ENCODE results near the gene USHBP1. TPM values are rescaled to one million over a fixed set of nuclear protein-coding genes. Genes with fewer than 3 reads are reported as not detected.

USHBP1 gene
- not detected for total RNA-seq

- Mint-ChIP-seq H3K27ac (no peak within 1 kb of the TSS), H3K9me3 (ENCODE audit: low read depth) (no peaks in the 10 kb centered on the region), H3K36me3 (no peaks in the 10 kb centered on the region), H3K27me3 (no peaks in the 10 kb centered on the region), H3K4me1 (peaks cover 31% of the 10 kb centered on the region), H3K4me3 (no peak within 1 kb of the TSS)
- CTCF ChIA-PET = interaction anchor here (1.1 to 12.2 kb wide), 7 partner anchors 10 to 496 kb away, joined by 3 to 132 read pairs (median 4); partner anchors contain the start of gene ANKLE1
- ATAC-seq = no peak
- DNase-seq = no peak
These were observed at the start of gene USHBP1 for GRCh38 chr19:17264641-17264979. USHBP1 (minus strand) TSS chr19:17264745; CDS start chr19:17264299, 446 bp downstream.

GRCh38 chr19:17314007-17314593 lies 49.6 kb upstream of the USHBP1 start:
- CTCF ChIA-PET = no interaction called here
- ATAC-seq (no peak), DNase-seq (no peak)
- Mint-ChIP-seq H3K36me3 (peaks cover 16% of the 10 kb centered on the region), H3K4me3 (no peak overlapping the region), H3K27me3 (no peaks in the 10 kb centered on the region), H3K27ac (no peak overlapping the region), H3K4me1 (peaks cover 23% of the 10 kb centered on the region), H3K9me3 (ENCODE audit: low read depth) (no peaks in the 10 kb centered on the region)

GRCh38 chr19:17312189-17313113 lies 47.9 kb upstream of the USHBP1 start:
- DNase-seq (no peak), ATAC-seq (no peak)
- CTCF ChIA-PET = interaction anchor here (1.7 kb wide), 1 partner anchor 22 kb away, joined by 5 read pairs; the partner anchor contains the start of gene ANO8
- H3K9me3 Mint-ChIP-seq (ENCODE audit: low read depth) = no peaks in the 10 kb centered on the region
- H3K4me1 Mint-ChIP-seq = peaks cover 32% of the 10 kb centered on the region
- no peak overlapping the region for H3K27ac Mint-ChIP-seq
- H3K27me3 Mint-ChIP-seq = no peaks in the 10 kb centered on the region
- H3K36me3 Mint-ChIP-seq = peaks cover 16% of the 10 kb centered on the region
- H3K4me3 Mint-ChIP-seq = no peak overlapping the region

GRCh38 chr19:17311455-17312188 lies 47.1 kb upstream of the USHBP1 start:
- no peak overlapping the region for H3K4me3 Mint-ChIP-seq
- no peaks in the 10 kb centered on the region for H3K9me3 Mint-ChIP-seq (ENCODE audit: low read depth)
- no peaks in the 10 kb centered on the region for H3K27me3 Mint-ChIP-seq
- DNase-seq = no peak
- H3K27ac Mint-ChIP-seq = peak overlapping the region; percentile 39
- peaks cover 16% of the 10 kb centered on the region for H3K36me3 Mint-ChIP-seq
- no peak for ATAC-seq
- H3K4me1 Mint-ChIP-seq = peaks cover 40% of the 10 kb centered on the region
- CTCF ChIA-PET = no interaction called here

- Mint-ChIP-seq H3K4me3 (peak overlapping the region; percentile 90), H3K27ac (peak overlapping the region; percentile 95), H3K27me3 (no peaks in the 10 kb centered on the region), H3K9me3 (ENCODE audit: low read depth) (no peaks in the 10 kb centered on the region), H3K4me1 (peaks cover 41% of the 10 kb centered on the region), H3K36me3 (peaks cover 9% of the 10 kb centered on the region)
- ATAC-seq (no peak), DNase-seq (peak; percentile 55)
- CTCF ChIA-PET = interaction anchor here (0.7 to 6.2 kb wide), 7 partner anchors 17 to 257 kb away, joined by 3 to 44 read pairs (median 7); partner anchors contain the start of genes ANO8, BABAM1 and GTPBP3
These were observed 45.5 kb upstream of the USHBP1 start for GRCh38 chr19:17309965-17310461.

GRCh38 chr19:17309198-17309964 lies 44.8 kb upstream of the USHBP1 start, which contains the start of gene DDA1:
DDA1 (plus strand) TSS chr19:17309563; CDS start chr19:17309655, 92 bp downstream.
- H3K4me1 Mint-ChIP-seq = peaks cover 48% of the 10 kb centered on the region
- H3K27ac Mint-ChIP-seq = peak within 1 kb of the TSS; percentile 95

GRCh38 chr19:17307876-17308377 lies 43.4 kb upstream of the USHBP1 start:
- DNase-seq = no peak
- CTCF ChIA-PET = interaction anchor here (0.7 to 6.2 kb wide), 7 partner anchors 13 to 188 kb away, joined by 3 to 44 read pairs (median 3); partner anchors contain the start of gene ANO8
- peaks cover 56% of the 10 kb centered on the region for H3K4me1 Mint-ChIP-seq
- H3K9me3 Mint-ChIP-seq (ENCODE audit: low read depth) = no peaks in the 10 kb centered on the region
- peak overlapping the region; percentile 3 for H3K27ac Mint-ChIP-seq
- no peaks in the 10 kb centered on the region for H3K27me3 Mint-ChIP-seq
- peaks cover 3% of the 10 kb centered on the region for H3K36me3 Mint-ChIP-seq
- H3K4me3 Mint-ChIP-seq = peak overlapping the region; percentile 4
- no peak for ATAC-seq

More at GRCh38 chr19:17309198-17309964, 44.8 kb upstream of the USHBP1 start, which contains the start of gene DDA1:
- Mint-ChIP-seq H3K27me3 (no peaks in the 10 kb centered on the region), H3K9me3 (ENCODE audit: low read depth) (no peaks in the 10 kb centered on the region), H3K4me3 (peak within 1 kb of the TSS; percentile 90), H3K36me3 (peaks cover 9% of the 10 kb centered on the region)
- DNase-seq = peak; percentile 100
- peak; percentile 81 for ATAC-seq
- CTCF ChIA-PET = interaction anchor here (0.6 to 6.2 kb wide), 14 partner anchors 17 to 257 kb away, joined by 3 to 44 read pairs (median 5); partner anchors contain the start of genes ANO8, BABAM1 and GTPBP3

GRCh38 chr19:17306285-17306714 lies 41.8 kb upstream of the USHBP1 start:
- H3K4me1 Mint-ChIP-seq = peaks cover 56% of the 10 kb centered on the region

GRCh38 chr19:17305517-17306284 lies 41.2 kb upstream of the USHBP1 start, which contains the start of gene MRPL34:
MRPL34 (plus strand) TSS chr19:17305872; CDS start chr19:17305893, 21 bp downstream.
- H3K36me3 Mint-ChIP-seq = peaks cover 3% of the 10 kb centered on the region
- CTCF ChIA-PET = interaction anchor here (0.6 to 6.2 kb wide), 23 partner anchors 10 to 270 kb away, joined by 3 to 44 read pairs (median 4); partner anchors contain the start of genes ANO8, BABAM1, BST2 and USHBP1
- no peaks in the 10 kb centered on the region for H3K27me3 Mint-ChIP-seq
- H3K4me3 Mint-ChIP-seq = peak within 1 kb of the TSS; percentile 87
- H3K9me3 Mint-ChIP-seq (ENCODE audit: low read depth) = no peaks in the 10 kb centered on the region
- peaks cover 54% of the 10 kb centered on the region for H3K4me1 Mint-ChIP-seq
- DNase-seq = peak; percentile 99
- ATAC-seq = peak; percentile 68
- H3K27ac Mint-ChIP-seq = peak within 1 kb of the TSS; percentile 89

More at GRCh38 chr19:17306285-17306714, 41.8 kb upstream of the USHBP1 start:
- no peaks in the 10 kb centered on the region for H3K9me3 Mint-ChIP-seq (ENCODE audit: low read depth)
- DNase-seq = no peak
- no peaks in the 10 kb centered on the region for H3K27me3 Mint-ChIP-seq
- H3K36me3 Mint-ChIP-seq = peaks cover 3% of the 10 kb centered on the region
- H3K4me3 Mint-ChIP-seq = peak overlapping the region; percentile 87
- H3K27ac Mint-ChIP-seq = peak overlapping the region; percentile 89
- ATAC-seq = no peak
- CTCF ChIA-PET = interaction anchor here (0.9 to 6.2 kb wide), 6 partner anchors 13 to 99 kb away, joined by 3 to 44 read pairs (median 6); partner anchors contain the start of genes ANO8 and BST2

GRCh38 chr19:17305216-17305516 lies 40.6 kb upstream of the USHBP1 start:
- H3K4me1 Mint-ChIP-seq = peaks cover 48% of the 10 kb centered on the region

More at GRCh38 chr19:17305216-17305516, 40.6 kb upstream of the USHBP1 start:
- ATAC-seq (no peak), DNase-seq (no peak)
- H3K4me3 Mint-ChIP-seq = peak overlapping the region; percentile 87
- H3K36me3 Mint-ChIP-seq = peaks cover 3% of the 10 kb centered on the region
- no peaks in the 10 kb centered on the region for H3K27me3 Mint-ChIP-seq
- H3K9me3 Mint-ChIP-seq (ENCODE audit: low read depth) = no peaks in the 10 kb centered on the region
- peak overlapping the region; percentile 89 for H3K27ac Mint-ChIP-seq
- CTCF ChIA-PET = interaction anchor here (0.6 to 6.2 kb wide), 23 partner anchors 9 to 270 kb away, joined by 3 to 44 read pairs (median 4); partner anchors contain the start of genes ANO8, BABAM1, BST2 and USHBP1
